ENCODE measurements around the gene ARSI.

DNA sequence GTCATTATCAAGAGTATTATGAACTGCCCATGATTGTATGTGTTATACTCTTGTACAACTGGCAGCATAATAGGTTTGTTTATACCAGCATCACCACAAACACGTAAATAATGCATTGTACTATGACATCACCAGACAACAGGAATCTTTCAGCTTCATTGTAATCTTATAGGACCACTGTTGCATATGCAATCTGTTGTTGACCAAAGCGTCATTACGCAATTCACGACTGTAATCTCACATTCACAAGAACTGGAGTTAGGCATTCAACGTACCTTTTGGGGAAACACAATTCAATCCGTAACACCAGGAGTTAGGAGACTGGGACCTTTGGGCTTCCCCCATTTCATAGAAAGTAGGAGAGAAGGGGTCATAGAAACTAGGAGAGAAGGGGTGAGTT is 20.4 kb upstream of the ARSI start:
- TF ChIP-seq CTCF (conservative IDR thresholded peaks at IDR 0.05; ENCODE audit: low read depth, low read length) (no peak), EZH2 (IDR thresholded peaks at IDR 0.05; ENCODE audit: low read length, unreplicated experiment) (no peak), EZH2phosphoT487 (IDR thresholded peaks at IDR 0.05; ENCODE audit: borderline replicate concordance, low read length) (no peak)

Data from PC-3 (cell line).